Thyroid gland (tissue), 4 donors: ENCODE results near the gene HERPUD1. TPM values are rescaled to one million over a fixed set of nuclear protein-coding genes. Genes with fewer than 3 reads are reported as not detected.

ENCODE experiments used
- DNase-seq, 2 donors: peaks; one replicate each; pipeline ENCODE4 v3.0.0-alpha.2; 2019
- H3K27ac ChIP-seq, 3 donors: fragments of 200-600 bp; sonication (generic); 1 replicate in 2 of 3; 2 replicates in 1 of 3; pipeline ENCODE4 v1.5.1; 2016 to 2019; ENCODE audit warnings: mild to moderate bottlenecking in 1 of 3, moderate library complexity in 1 of 3
- H3K27me3 ChIP-seq: fragments of 200-600 bp; sonication (generic); one replicate; pipeline ENCODE4 v1.5.1; 2019
- H3K36me3 ChIP-seq, 2 donors: fragments of 200-600 bp; sonication (generic); one replicate each; pipeline ENCODE4 v1.5.1; 2016 to 2019
- H3K4me1 ChIP-seq, 2 donors: fragments of 200-600 bp; sonication (generic); one replicate each; pipeline ENCODE4 v1.5.1; 2017 to 2019
- H3K4me3 ChIP-seq, 3 donors: fragments of 200-600 bp; sonication (generic); replicated peaks in 1 of 3; 1 replicate in 2 of 3; 2 replicates in 1 of 3; pipeline ENCODE4 v1.5.1; 2016; ENCODE audit warnings: mild to moderate bottlenecking in 1 of 3
- H3K9me3 ChIP-seq: fragments of 200-600 bp; sonication (generic); one replicate; pipeline ENCODE4 v1.5.1; 2017
- CTCF ChIP-seq, 6 experiments: fragments of 200-600 bp in 3 of 6; fragments of 450-650 bp in 3 of 6; sonication (generic) in 3 of 6; IDR thresholded peaks; one replicate each; pipeline ENCODE4 v1.5.1; 2016 to 2019; ENCODE audit warnings: antibody characterized with exemption in 6 of 6, mild to moderate bottlenecking in 2 of 6, inconsistent platforms in 1 of 6, moderate library complexity in 1 of 6
- POLR2A ChIP-seq, 2 donors: fragments of 450-650 bp; IDR thresholded peaks; one replicate each; pipeline ENCODE4 v1.6.1; 2017; ENCODE audit warnings: antibody characterized with exemption in 2 of 2, mild to moderate bottlenecking in 2 of 2, moderate library complexity in 1 of 2
- WGBS, 2 donors: methylation state at CpG; one replicate each; pipeline ENCODE4 v1.1.5; 2017; 5-methylcytosine and 5-hydroxymethylcytosine counted together
- intact Hi-C: fragments of 100-400 bp; cut with DNase I; formaldehyde crosslinking; loops from one replicate; pipeline ENCODE4 v1.15.1; 2023
- total RNA-seq, 4 donors: library from RNA; depleted of rRNA; stranded (reverse); fragments of >200 nt; gene quantifications; one replicate each; pipeline ENCODE4 v1.2.3, GENCODE V29; 2016

The HERPUD1 gene
- total RNA-seq, 4 donors from 2014 or later = 212 to 659 (median 321) TPM

GRCh38 chr16:56987692-56988091 is 55.8 kb downstream of the HERPUD1 start:
- TF ChIP-seq CTCF (IDR thresholded peaks at IDR 0.05) = no peak
- TF ChIP-seq POLR2A (IDR thresholded peaks at IDR 0.05) = no peak
- no peak for DNase-seq
- Histone ChIP-seq H3K9me3 (no peaks in the 10 kb centered on the region), H3K27ac (peak overlapping the region in 1 of 3 donors; percentile 73), H3K4me1 (peaks cover 0 to 27% of the 10 kb centered on the region in 2 donors), H3K27me3 (no peaks in the 10 kb centered on the region), H3K4me3 (no peak overlapping the region), H3K36me3 (no peaks in the 10 kb centered on the region)
- intact Hi-C loops = no loop called here
- WGBS, 2 donors = 96 to 98% methylated on average over 2 of the region's 2 CpGs

GRCh38 chr16:56988161-56988947 is 56.4 kb downstream of the HERPUD1 start:
- TF ChIP-seq POLR2A (IDR thresholded peaks at IDR 0.05) (no peak), CTCF (IDR thresholded peaks at IDR 0.05) (no peak)
- DNase-seq = no peak
- H3K9me3 ChIP-seq = no peaks in the 10 kb centered on the region
- H3K27ac ChIP-seq = peak overlapping the region; percentile 69 to 82 (median 73)
- no peaks in the 10 kb centered on the region for H3K27me3 ChIP-seq
- WGBS, 2 donors = 83 to 86% methylated on average over 6 of the region's 6 CpGs
- H3K4me1 ChIP-seq = peaks cover 0 to 27% of the 10 kb centered on the region in 2 donors
- intact Hi-C loops = no loop called here
- peak overlapping the region in 1 of 3 donors; percentile 82 for H3K4me3 ChIP-seq
- H3K36me3 ChIP-seq = no peaks in the 10 kb centered on the region

GRCh38 chr16:56988948-56989945 is 57.3 kb downstream of the HERPUD1 start, which contains the start of gene NLRC5:
Gene NLRC5 (plus strand): TSS chr16:56989557. CDS start chr16:57020713, 31,156 bp downstream.
- TF ChIP-seq POLR2A (IDR thresholded peaks at IDR 0.05) (peak; percentile 37 to 69), CTCF (IDR thresholded peaks at IDR 0.05) (no peak)
- WGBS, 2 donors = 7 to 9% methylated on average over 39 of the region's 64 CpGs
- intact Hi-C loops = no loop called here
- H3K27ac ChIP-seq = peak within 1 kb of the TSS; percentile 69 to 82 (median 73)
- peak within 1 kb of the TSS; percentile 82 to 96 (median 86) for H3K4me3 ChIP-seq
- H3K9me3 ChIP-seq = no peaks in the 10 kb centered on the region
- H3K36me3 ChIP-seq = no peaks in the 10 kb centered on the region
- peak; percentile 82 to 88 for DNase-seq
- peaks cover 0 to 27% of the 10 kb centered on the region in 2 donors for H3K4me1 ChIP-seq
- H3K27me3 ChIP-seq = no peaks in the 10 kb centered on the region

GRCh38 chr16:56989988-56990387 is 58.0 kb downstream of the HERPUD1 start:
- 42 to 44% methylated on average over 7 of the region's 7 CpGs for WGBS, 2 donors

More at GRCh38 chr16:56989988-56990387, 58.0 kb downstream of the HERPUD1 start:
- TF ChIP-seq CTCF (IDR thresholded peaks at IDR 0.05) (no peak), POLR2A (IDR thresholded peaks at IDR 0.05) (no peak)
- intact Hi-C loops = no loop called here
- Histone ChIP-seq H3K4me3 (peak overlapping the region; percentile 82 to 96 (median 86)), H3K27ac (peak overlapping the region; percentile 69 to 82 (median 73)), H3K27me3 (no peaks in the 10 kb centered on the region), H3K9me3 (no peaks in the 10 kb centered on the region), H3K4me1 (peaks cover 0 to 24% of the 10 kb centered on the region in 2 donors), H3K36me3 (no peaks in the 10 kb centered on the region)
- DNase-seq = no peak
